Loucy (cell line): ENCODE results near the gene B9D1.

Experiments
- H2AFZ ChIP-seq: fragments of 200-600 bp; sonication (generic); 2 replicates; pipeline ENCODE4 v1.6.0; 2016; ENCODE audit warnings: antibody characterized with exemption, mild to moderate bottlenecking, low read length, moderate library complexity
- H3F3A ChIP-seq: fragments of 200-600 bp; 2 replicates; pipeline ENCODE4 v1.6.0; 2016; ENCODE audit warnings: antibody characterized with exemption, low read depth, mild to moderate bottlenecking
- H3K27me3 ChIP-seq: fragments of 200-600 bp; sonication (generic); 2 replicates; pipeline ENCODE4 v1.6.1; 2014; ENCODE audit warnings: low read length, mild to moderate bottlenecking; ENCODE audit not compliant: insufficient read depth, poor library complexity, severe bottlenecking
- H3K36me3 ChIP-seq: fragments of 200-600 bp; sonication (generic); 2 replicates; pipeline ENCODE4 v1.6.1; 2016; ENCODE audit warnings: low read length; ENCODE audit not compliant: insufficient read depth
- H3K4me1 ChIP-seq: fragments of 200-600 bp; sonication (generic); 2 replicates; pipeline ENCODE4 v1.5.1; 2014; ENCODE audit warnings: low read length, mild to moderate bottlenecking; ENCODE audit not compliant: insufficient read depth, poor library complexity, severe bottlenecking
- H3K4me2 ChIP-seq: fragments of 200-600 bp; sonication (generic); 2 replicates; pipeline ENCODE4 v1.6.0; 2014; ENCODE audit warnings: antibody characterized with exemption, low read length, low read depth, mild to moderate bottlenecking; ENCODE audit not compliant: poor library complexity, severe bottlenecking
- H3K4me3 ChIP-seq: fragments of 200-600 bp; sonication (generic); 2 replicates; pipeline ENCODE4 v1.5.1; 2014; ENCODE audit warnings: low read length, mild to moderate bottlenecking, mixed read lengths; ENCODE audit not compliant: poor library complexity, severe bottlenecking
- H3K79me2 ChIP-seq: fragments of 200-600 bp; sonication (generic); 2 replicates; pipeline ENCODE4 v1.6.1; 2014; ENCODE audit warnings: low read length; ENCODE audit not compliant: insufficient read depth
- H3K9ac ChIP-seq: fragments of 200-600 bp; sonication (generic); 2 replicates; pipeline ENCODE4 v1.6.0; 2014; ENCODE audit warnings: mild to moderate bottlenecking, low read depth, low read length, moderate library complexity; ENCODE audit not compliant: poor library complexity, severe bottlenecking
- H3K9me2 ChIP-seq: fragments of 200-600 bp; sonication (generic); replicated peaks from 2 replicates; pipeline ENCODE4 v1.6.1; 2016; ENCODE audit warnings: low read depth, low read length, mixed read lengths
- H3K9me3 ChIP-seq: fragments of 200-600 bp; sonication (generic); 2 replicates; pipeline ENCODE4 v1.6.1; 2014; ENCODE audit warnings: mild to moderate bottlenecking, antibody characterized with exemption, low read length, low read depth; ENCODE audit not compliant: insufficient read depth
- H4K20me1 ChIP-seq: fragments of 200-600 bp; sonication (generic); 2 replicates; pipeline ENCODE4 v1.6.0; 2014; ENCODE audit warnings: antibody characterized with exemption, low read length, mild to moderate bottlenecking; ENCODE audit not compliant: insufficient read depth, poor library complexity, severe bottlenecking
- EZH2phosphoT487 ChIP-seq: fragments of 200-600 bp; IDR thresholded peaks from 2 replicates; pipeline ENCODE4 v1.6.1; 2018; ENCODE audit warnings: antibody characterized with exemption, mild to moderate bottlenecking, moderate library complexity, borderline replicate concordance
- TF ChIP-seq, protein P1 (sequence below): fragments of 200-600 bp; sonication (generic); conservative IDR thresholded peaks from 2 replicates; pipeline ENCODE4 v1.5.1; 2014; ENCODE audit warnings: mild to moderate bottlenecking, antibody characterized with exemption, low read length

Gene B9D1

DNA sequence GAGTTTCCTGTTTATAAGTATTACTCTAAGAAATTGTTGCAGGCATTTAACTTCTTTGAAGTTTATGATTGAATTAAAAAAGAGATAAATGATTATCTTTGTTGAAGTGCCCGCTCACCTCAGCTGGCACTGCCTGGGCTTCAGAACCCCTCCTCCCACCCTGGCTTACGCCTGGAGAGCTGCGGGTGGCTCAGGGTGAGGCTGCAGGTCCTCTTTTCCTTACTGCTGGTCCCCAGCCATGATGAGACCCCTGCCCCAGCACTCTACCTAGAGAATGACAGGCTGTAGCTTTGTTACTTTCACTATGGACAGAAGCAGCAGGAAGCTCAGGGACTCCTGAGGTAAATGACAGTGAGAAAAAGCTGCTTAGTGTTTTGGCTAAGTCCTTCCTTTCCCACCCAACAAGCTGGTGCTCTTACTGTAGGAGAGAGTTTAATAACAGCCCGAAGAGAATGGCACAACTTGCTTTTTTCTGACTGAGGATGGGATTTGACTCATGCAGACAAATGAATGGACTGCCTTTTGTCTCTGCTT lies 63.2 kb downstream of the B9D1 start:
- Histone ChIP-seq H3K9me3 (no peaks in the 10 kb centered on the region), H3K9me2 (no peaks in the 10 kb centered on the region), H3K27me3 (peaks cover 4% of the 10 kb centered on the region), H3K36me3 (no peaks in the 10 kb centered on the region), H3K4me1 (peaks cover 15% of the 10 kb centered on the region), H3K4me3 (no peak overlapping the region), H3K4me2 (no peak overlapping the region), H3K9ac (no peak overlapping the region), H4K20me1 (no peaks in the 10 kb centered on the region), H3K79me2 (no peaks in the 10 kb centered on the region), H3F3A (no peaks in the 10 kb centered on the region), H2AFZ (no peak overlapping the region)
- TF ChIP-seq EZH2phosphoT487, result no peak
- TF ChIP-seq, protein P1, sequence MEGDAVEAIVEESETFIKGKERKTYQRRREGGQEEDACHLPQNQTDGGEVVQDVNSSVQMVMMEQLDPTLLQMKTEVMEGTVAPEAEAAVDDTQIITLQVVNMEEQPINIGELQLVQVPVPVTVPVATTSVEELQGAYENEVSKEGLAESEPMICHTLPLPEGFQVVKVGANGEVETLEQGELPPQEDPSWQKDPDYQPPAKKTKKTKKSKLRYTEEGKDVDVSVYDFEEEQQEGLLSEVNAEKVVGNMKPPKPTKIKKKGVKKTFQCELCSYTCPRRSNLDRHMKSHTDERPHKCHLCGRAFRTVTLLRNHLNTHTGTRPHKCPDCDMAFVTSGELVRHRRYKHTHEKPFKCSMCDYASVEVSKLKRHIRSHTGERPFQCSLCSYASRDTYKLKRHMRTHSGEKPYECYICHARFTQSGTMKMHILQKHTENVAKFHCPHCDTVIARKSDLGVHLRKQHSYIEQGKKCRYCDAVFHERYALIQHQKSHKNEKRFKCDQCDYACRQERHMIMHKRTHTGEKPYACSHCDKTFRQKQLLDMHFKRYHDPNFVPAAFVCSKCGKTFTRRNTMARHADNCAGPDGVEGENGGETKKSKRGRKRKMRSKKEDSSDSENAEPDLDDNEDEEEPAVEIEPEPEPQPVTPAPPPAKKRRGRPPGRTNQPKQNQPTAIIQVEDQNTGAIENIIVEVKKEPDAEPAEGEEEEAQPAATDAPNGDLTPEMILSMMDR, result no peak

DNA sequence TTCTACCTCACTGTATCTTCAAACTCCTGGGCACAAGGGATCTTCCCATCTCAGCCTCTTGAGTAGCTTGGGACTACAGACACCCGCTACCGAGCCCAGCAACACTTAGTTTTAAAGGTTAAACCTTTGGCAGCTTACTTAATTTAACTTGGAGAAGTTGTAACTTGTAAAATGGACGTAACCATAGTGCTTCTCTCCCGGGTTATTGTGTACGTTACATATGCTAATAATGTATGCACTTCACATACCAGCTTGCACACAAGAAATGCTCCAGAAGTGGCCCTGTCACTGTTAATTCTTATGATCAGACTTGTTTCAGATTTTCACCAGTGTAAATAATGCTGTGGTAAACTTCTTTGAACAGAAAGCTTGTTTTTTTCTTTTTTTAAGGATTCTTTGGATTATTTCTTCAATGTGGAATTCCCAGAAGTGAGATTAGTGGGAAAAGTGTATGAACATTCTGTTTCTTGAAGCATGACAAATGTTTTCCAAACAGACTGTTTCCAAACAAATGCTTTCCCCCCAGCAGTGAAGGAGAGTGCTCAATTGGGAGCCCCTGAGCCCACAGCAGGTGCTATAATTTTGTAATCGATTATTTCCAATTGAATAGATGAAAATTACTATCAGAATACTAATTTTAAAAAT lies 63.8 kb downstream of the B9D1 start:
- Histone ChIP-seq H3K36me3 (no peaks in the 10 kb centered on the region), H3F3A (no peaks in the 10 kb centered on the region), H3K4me3 (no peak overlapping the region), H2AFZ (no peak overlapping the region), H4K20me1 (no peaks in the 10 kb centered on the region), H3K9me3 (no peaks in the 10 kb centered on the region), H3K9me2 (no peaks in the 10 kb centered on the region), H3K79me2 (no peaks in the 10 kb centered on the region), H3K4me2 (no peak overlapping the region), H3K27me3 (peaks cover 4% of the 10 kb centered on the region), H3K4me1 (peaks cover 11% of the 10 kb centered on the region), H3K9ac (no peak overlapping the region)
- TF ChIP-seq, protein P1, result no peak
- no peak for TF ChIP-seq EZH2phosphoT487

DNA sequence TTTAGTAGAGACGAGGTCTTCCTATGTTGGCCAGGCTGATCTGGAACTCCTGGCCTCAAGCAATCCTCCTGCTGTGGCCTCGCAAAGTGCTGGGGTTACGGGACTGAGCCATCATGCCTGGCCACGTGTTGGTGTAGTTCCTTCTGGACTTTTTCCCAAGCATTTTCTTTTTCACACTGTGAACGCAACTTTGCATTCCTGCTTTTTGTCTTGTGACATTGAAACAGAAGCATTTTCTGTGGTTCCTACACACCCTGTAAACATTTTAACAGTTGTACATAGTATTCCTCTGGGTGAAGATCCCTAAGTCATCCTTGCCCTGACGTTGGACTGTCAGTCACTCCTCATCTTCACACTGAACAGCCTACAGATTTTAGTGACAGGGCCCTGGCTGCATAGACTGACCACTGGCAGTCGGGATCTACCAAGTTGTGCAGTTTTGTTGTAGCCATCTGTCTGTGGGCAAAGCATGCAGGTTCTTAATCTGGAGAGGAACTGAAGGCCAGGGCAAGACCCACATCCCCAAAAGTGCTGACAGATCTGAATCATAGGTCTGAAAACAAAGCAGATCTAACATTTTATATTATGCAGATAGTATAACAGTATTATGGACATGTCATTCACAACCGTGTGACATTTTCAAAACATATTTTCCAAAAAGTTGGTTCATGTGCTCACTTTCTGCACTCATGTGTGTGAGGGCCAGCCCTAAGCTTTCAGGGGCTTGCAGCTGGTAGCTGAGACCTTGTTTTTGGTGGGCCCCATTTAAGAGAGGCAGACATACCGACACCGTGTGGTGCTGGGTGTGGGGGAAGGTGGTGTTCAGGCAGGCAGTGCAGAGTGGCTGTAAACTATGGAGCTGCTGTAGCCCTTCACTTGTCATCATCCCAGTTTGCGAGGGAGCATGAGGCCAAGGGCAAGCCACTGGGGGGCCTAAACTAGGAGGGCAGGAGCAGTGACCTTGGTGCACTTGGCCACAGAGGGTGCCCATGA lies 65.4 kb downstream of the B9D1 start:
- Histone ChIP-seq H3K4me3 (no peak overlapping the region), H3K9me3 (no peaks in the 10 kb centered on the region), H4K20me1 (no peaks in the 10 kb centered on the region), H2AFZ (no peak overlapping the region), H3K27me3 (peaks cover 4% of the 10 kb centered on the region), H3K9ac (no peak overlapping the region), H3K4me1 (no peaks in the 10 kb centered on the region), H3K79me2 (no peaks in the 10 kb centered on the region), H3K36me3 (no peaks in the 10 kb centered on the region), H3F3A (no peaks in the 10 kb centered on the region), H3K4me2 (no peak overlapping the region), H3K9me2 (no peaks in the 10 kb centered on the region)
- TF ChIP-seq, protein P1, result no peak
- no peak for TF ChIP-seq EZH2phosphoT487
